ENCODE measurements around the gene MGAT5B. TPM values are rescaled to one million over a fixed set of nuclear protein-coding genes. Genes with fewer than 3 reads are reported as not detected.

Gene MGAT5B
- total and polyA plus RNA-seq, 2 donors (not counting 1 experiment from before 2014, with no cell fraction given), result 0.09 to 0.17 TPM

DNA sequence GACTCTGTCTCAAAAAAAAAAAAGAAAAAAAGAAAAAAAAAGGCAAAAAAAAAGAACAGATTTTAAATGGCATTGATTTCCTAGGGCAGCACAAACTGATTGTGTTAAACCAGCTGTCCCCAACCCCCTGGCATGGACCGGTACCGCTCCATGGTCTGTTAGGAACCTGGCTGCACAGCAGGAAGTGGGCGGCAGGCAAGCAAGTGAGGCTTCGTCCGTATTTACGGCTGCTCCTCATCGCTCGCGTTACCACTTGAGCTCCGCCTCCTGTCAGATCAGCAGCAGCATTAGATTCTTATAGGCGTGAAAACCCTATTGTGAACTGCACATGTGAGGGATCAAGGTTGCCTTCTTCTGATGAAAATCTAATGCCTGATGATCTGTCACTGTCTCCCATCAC is 26.6 kb downstream of the MGAT5B start:
- Histone ChIP-seq H2AFZ (ENCODE audit: low read length) (no peak overlapping the region), H3K79me2 (ENCODE audit: control insufficient read depth, insufficient read depth, low read length) (no peaks in the 10 kb centered on the region), H3K9me3 (ENCODE audit: control insufficient read depth, insufficient read depth, low read depth, low read length) (no peaks in the 10 kb centered on the region), H3K4me2 (ENCODE audit: extremely low read depth, insufficient read depth, low read length) (no peak overlapping the region), H3K27me3 (ENCODE audit: control insufficient read depth, insufficient read depth, low read length) (no peaks in the 10 kb centered on the region), H3K4me1 (ENCODE audit: control insufficient read depth, extremely low read depth, insufficient read depth, low read length) (no peaks in the 10 kb centered on the region), H3K36me3 (ENCODE audit: control insufficient read depth, insufficient read depth, low read length) (no peaks in the 10 kb centered on the region), H3K27ac (ENCODE audit: insufficient read depth, low read length) (no peak overlapping the region), H3K4me3 (replicated peaks in 1 of 4; ENCODE audit: control extremely low read depth in 1 of 4, insufficient read depth in 1 of 4, low read depth in 3 of 4, low read length in 4 of 4) (no peak overlapping the region), H4K20me1 (ENCODE audit: control insufficient read depth, extremely low read depth, insufficient read depth, low read length) (no peaks in the 10 kb centered on the region), H3K9ac (ENCODE audit: insufficient read depth, low read length) (no peak overlapping the region)
- TF ChIP-seq, protein P1, sequence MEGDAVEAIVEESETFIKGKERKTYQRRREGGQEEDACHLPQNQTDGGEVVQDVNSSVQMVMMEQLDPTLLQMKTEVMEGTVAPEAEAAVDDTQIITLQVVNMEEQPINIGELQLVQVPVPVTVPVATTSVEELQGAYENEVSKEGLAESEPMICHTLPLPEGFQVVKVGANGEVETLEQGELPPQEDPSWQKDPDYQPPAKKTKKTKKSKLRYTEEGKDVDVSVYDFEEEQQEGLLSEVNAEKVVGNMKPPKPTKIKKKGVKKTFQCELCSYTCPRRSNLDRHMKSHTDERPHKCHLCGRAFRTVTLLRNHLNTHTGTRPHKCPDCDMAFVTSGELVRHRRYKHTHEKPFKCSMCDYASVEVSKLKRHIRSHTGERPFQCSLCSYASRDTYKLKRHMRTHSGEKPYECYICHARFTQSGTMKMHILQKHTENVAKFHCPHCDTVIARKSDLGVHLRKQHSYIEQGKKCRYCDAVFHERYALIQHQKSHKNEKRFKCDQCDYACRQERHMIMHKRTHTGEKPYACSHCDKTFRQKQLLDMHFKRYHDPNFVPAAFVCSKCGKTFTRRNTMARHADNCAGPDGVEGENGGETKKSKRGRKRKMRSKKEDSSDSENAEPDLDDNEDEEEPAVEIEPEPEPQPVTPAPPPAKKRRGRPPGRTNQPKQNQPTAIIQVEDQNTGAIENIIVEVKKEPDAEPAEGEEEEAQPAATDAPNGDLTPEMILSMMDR (conservative IDR thresholded peaks at IDR 0.05 in 1 of 2, IDR thresholded peaks at IDR 0.05 in 1 of 2; ENCODE audit: low read depth in 1 of 2, low read length in 2 of 2), result no peak
- no peak for TF ChIP-seq EZH2 (IDR thresholded peaks at IDR 0.05; ENCODE audit: low read length, missing control alignments)
- DNase-seq (ENCODE audit: low read depth in 2 of 2), result no peak

- no peak for TF ChIP-seq EZH2 (IDR thresholded peaks at IDR 0.05; ENCODE audit: low read length, missing control alignments)
- TF ChIP-seq, protein P1 (conservative IDR thresholded peaks at IDR 0.05 in 1 of 2, IDR thresholded peaks at IDR 0.05 in 1 of 2; ENCODE audit: low read depth in 1 of 2, low read length in 2 of 2), result no peak
- H3K79me2 ChIP-seq (ENCODE audit: control insufficient read depth, insufficient read depth, low read length), result no peaks in the 10 kb centered on the region
- H3K9ac ChIP-seq (ENCODE audit: insufficient read depth, low read length), result no peak overlapping the region
- H3K27me3 ChIP-seq (ENCODE audit: control insufficient read depth, insufficient read depth, low read length), result no peaks in the 10 kb centered on the region
- no peak overlapping the region for H2AFZ ChIP-seq (ENCODE audit: low read length)
- H3K27ac ChIP-seq (ENCODE audit: insufficient read depth, low read length), result no peak overlapping the region
- no peaks in the 10 kb centered on the region for H4K20me1 ChIP-seq (ENCODE audit: control insufficient read depth, extremely low read depth, insufficient read depth, low read length)
- no peak for DNase-seq (ENCODE audit: low read depth in 2 of 2)
- no peak overlapping the region for H3K4me2 ChIP-seq (ENCODE audit: extremely low read depth, insufficient read depth, low read length)
- H3K4me1 ChIP-seq (ENCODE audit: control insufficient read depth, extremely low read depth, insufficient read depth, low read length), result no peaks in the 10 kb centered on the region
- H3K9me3 ChIP-seq (ENCODE audit: control insufficient read depth, insufficient read depth, low read depth, low read length), result no peaks in the 10 kb centered on the region
- H3K4me3 ChIP-seq (replicated peaks in 1 of 4; ENCODE audit: control extremely low read depth in 1 of 4, insufficient read depth in 1 of 4, low read depth in 3 of 4, low read length in 4 of 4), result no peak overlapping the region
- no peaks in the 10 kb centered on the region for H3K36me3 ChIP-seq (ENCODE audit: control insufficient read depth, insufficient read depth, low read length)
Observed at GRCh38 chr17:76897023-76897422, 28.8 kb downstream of the MGAT5B start.

GRCh38 chr17:76899414-76899813 is 31.2 kb downstream of the MGAT5B start:
- no peaks in the 10 kb centered on the region for H3K36me3 ChIP-seq (ENCODE audit: control insufficient read depth, insufficient read depth, low read length)
- no peaks in the 10 kb centered on the region for H3K79me2 ChIP-seq (ENCODE audit: control insufficient read depth, insufficient read depth, low read length)
- no peaks in the 10 kb centered on the region for H3K27me3 ChIP-seq (ENCODE audit: control insufficient read depth, insufficient read depth, low read length)
- TF ChIP-seq, protein P1 (conservative IDR thresholded peaks at IDR 0.05 in 1 of 2, IDR thresholded peaks at IDR 0.05 in 1 of 2; ENCODE audit: low read depth in 1 of 2, low read length in 2 of 2), result no peak
- no peak for TF ChIP-seq EZH2 (IDR thresholded peaks at IDR 0.05; ENCODE audit: low read length, missing control alignments)
- no peak overlapping the region for H2AFZ ChIP-seq (ENCODE audit: low read length)
- no peaks in the 10 kb centered on the region for H3K4me1 ChIP-seq (ENCODE audit: control insufficient read depth, extremely low read depth, insufficient read depth, low read length)
- H3K4me3 ChIP-seq (replicated peaks in 1 of 4; ENCODE audit: control extremely low read depth in 1 of 4, insufficient read depth in 1 of 4, low read depth in 3 of 4, low read length in 4 of 4), result no peak overlapping the region
- DNase-seq (ENCODE audit: low read depth in 2 of 2), result no peak
- H3K9me3 ChIP-seq (ENCODE audit: control insufficient read depth, insufficient read depth, low read depth, low read length), result no peaks in the 10 kb centered on the region
- H4K20me1 ChIP-seq (ENCODE audit: control insufficient read depth, extremely low read depth, insufficient read depth, low read length), result no peaks in the 10 kb centered on the region
- no peak overlapping the region for H3K4me2 ChIP-seq (ENCODE audit: extremely low read depth, insufficient read depth, low read length)
- no peak overlapping the region for H3K27ac ChIP-seq (ENCODE audit: insufficient read depth, low read length)
- H3K9ac ChIP-seq (ENCODE audit: insufficient read depth, low read length), result no peak overlapping the region

Measured in fibroblast of lung (primary cell).